Body of pancreas (tissue), 4 donors: ENCODE measurements around the gene NRIP1.

ENCODE experiments used
- POLR2A ChIP-seq, 3 donors: fragments of 450-650 bp; IDR thresholded peaks; one replicate each; pipeline ENCODE4 v1.6.1; 2016; ENCODE audit warnings: antibody characterized with exemption in 3 of 3, mild to moderate bottlenecking in 2 of 3
- TF ChIP-seq, protein P1 (sequence below), 7 experiments: fragments of 450-650 bp in 4 of 7; fragments of 200-600 bp in 3 of 7; sonication (generic) in 3 of 7; IDR thresholded peaks; one replicate each; pipeline ENCODE4 v1.5.1; 2016 to 2019; ENCODE audit warnings: antibody characterized with exemption in 7 of 7

DNA sequence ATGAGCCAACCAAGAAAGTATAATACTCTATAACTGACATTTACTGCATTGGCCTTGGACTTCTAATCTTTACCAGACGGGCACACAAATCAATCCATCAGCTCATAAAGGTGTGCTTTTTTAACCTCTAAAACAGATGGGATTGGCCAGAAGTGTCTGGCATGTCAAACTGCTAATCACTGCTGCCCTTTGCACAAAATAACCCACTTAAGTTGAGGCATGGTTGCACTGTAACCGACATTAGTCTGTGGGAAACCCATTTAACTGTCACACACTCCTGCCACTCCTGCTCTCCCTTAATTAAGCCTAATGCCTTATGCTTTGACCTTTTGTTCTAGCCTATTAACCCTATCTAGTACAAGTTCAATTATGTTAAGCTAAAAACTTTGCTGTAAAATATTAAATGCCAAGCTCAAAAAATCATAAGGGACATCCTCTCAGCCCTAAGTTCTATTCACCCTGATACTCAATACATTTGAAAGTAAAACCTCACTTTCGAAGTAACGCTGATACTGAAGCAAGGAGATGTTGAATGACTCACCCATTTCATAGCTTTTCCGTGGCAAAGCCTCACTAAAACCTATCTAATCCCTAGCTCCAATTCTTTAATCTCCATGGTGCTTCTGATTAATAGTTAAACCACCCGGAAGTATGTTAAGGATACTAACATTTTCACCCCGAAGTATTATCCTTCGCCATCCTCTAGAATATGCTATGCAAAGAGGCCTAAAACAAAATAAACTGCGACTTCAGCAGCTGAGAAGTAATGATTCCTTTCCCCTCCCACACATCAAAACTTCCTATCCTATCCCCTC, 12.9 kb downstream of the NRIP1 start:
- TF ChIP-seq, protein P1, sequence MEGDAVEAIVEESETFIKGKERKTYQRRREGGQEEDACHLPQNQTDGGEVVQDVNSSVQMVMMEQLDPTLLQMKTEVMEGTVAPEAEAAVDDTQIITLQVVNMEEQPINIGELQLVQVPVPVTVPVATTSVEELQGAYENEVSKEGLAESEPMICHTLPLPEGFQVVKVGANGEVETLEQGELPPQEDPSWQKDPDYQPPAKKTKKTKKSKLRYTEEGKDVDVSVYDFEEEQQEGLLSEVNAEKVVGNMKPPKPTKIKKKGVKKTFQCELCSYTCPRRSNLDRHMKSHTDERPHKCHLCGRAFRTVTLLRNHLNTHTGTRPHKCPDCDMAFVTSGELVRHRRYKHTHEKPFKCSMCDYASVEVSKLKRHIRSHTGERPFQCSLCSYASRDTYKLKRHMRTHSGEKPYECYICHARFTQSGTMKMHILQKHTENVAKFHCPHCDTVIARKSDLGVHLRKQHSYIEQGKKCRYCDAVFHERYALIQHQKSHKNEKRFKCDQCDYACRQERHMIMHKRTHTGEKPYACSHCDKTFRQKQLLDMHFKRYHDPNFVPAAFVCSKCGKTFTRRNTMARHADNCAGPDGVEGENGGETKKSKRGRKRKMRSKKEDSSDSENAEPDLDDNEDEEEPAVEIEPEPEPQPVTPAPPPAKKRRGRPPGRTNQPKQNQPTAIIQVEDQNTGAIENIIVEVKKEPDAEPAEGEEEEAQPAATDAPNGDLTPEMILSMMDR (IDR thresholded peaks at IDR 0.05) = no peak
- no peak for TF ChIP-seq POLR2A (IDR thresholded peaks at IDR 0.05)
